ENCODE data around the gene ODF2. TPM values are rescaled to one million over a fixed set of nuclear protein-coding genes. Genes with fewer than 3 reads are reported as not detected.

Gene ODF2
- polyA plus RNA-seq, 1 of the 3 experiments (the other 2 are of a cell fraction) = 35.7 TPM

GRCh38 chr9:128548876-128549275 is 93.1 kb downstream of the ODF2 start:
- Histone ChIP-seq H3K9me2 (no peaks in the 10 kb centered on the region), H3K27ac (ENCODE audit: low read depth in 2 of 2, low read length in 1 of 2) (no peak overlapping the region), H3K9me3 (no peaks in the 10 kb centered on the region), H2AFZ (ENCODE audit: low read depth) (no peak overlapping the region), H3K27me3 (ENCODE audit: insufficient read depth) (no peaks in the 10 kb centered on the region), H3K9ac (no peak overlapping the region), H4K20me1 (ENCODE audit: insufficient read depth) (peaks cover 6% of the 10 kb centered on the region), H3K79me2 (ENCODE audit: insufficient read depth) (peaks cover 14% of the 10 kb centered on the region), H3F3A (replicated peaks; ENCODE audit: insufficient read depth) (peaks cover 18% of the 10 kb centered on the region), H3K4me1 (ENCODE audit: control insufficient read depth in 1 of 2, insufficient read depth in 2 of 2, low read depth in 1 of 2, low read length in 1 of 2) (peaks cover 12 to 14% of the 10 kb centered on the region in 2 experiments), H3K4me3 (ENCODE audit: low read depth in 2 of 2, low read length in 1 of 2) (no peak overlapping the region), H3K36me3 (replicated peaks in 1 of 2; ENCODE audit: control insufficient read depth in 1 of 2, insufficient read depth in 2 of 2, low read length in 1 of 2) (no peaks in the 10 kb centered on the region), H3K4me2 (no peak overlapping the region)
- no peak for DNase-seq
- TF ChIP-seq USF1 (IDR thresholded peaks at IDR 0.05; ENCODE audit: borderline replicate concordance, low read depth) (no peak), USF2 (IDR thresholded peaks at IDR 0.05; ENCODE audit: borderline replicate concordance, low read depth, low read length) (no peak), ZBTB33 (IDR thresholded peaks at IDR 0.05; ENCODE audit: borderline replicate concordance, low read depth) (no peak), RFX5 (IDR thresholded peaks at IDR 0.05; ENCODE audit: low read length) (no peak), FOXJ3 (CRISPR knock-in tag; IDR thresholded peaks at IDR 0.05) (no peak), RXRA (IDR thresholded peaks at IDR 0.05; ENCODE audit: borderline replicate concordance, low read depth) (no peak), TEAD4 (IDR thresholded peaks at IDR 0.05; ENCODE audit: borderline replicate concordance, insufficient read depth) (no peak), FOSL2 (IDR thresholded peaks at IDR 0.05; ENCODE audit: borderline replicate concordance, low read depth) (no peak), TAF1 (IDR thresholded peaks at IDR 0.05; ENCODE audit: borderline replicate concordance, low read depth, low read length) (no peak), EZH2phosphoT487 (IDR thresholded peaks at IDR 0.05; ENCODE audit: borderline replicate concordance, low read depth) (no peak), IRF3 (IDR thresholded peaks at IDR 0.05; ENCODE audit: low read depth, low read length) (no peak), MXI1 (IDR thresholded peaks at IDR 0.05; ENCODE audit: low read depth, low read length) (no peak), PBX3 (IDR thresholded peaks at IDR 0.05) (no peak)
- ChIA-PET CTCF (no interaction called here), POLR2A (no interaction called here)
- 97% methylated on average over 7 of the region's 7 CpGs for WGBS (ENCODE audit: low lambda C conversion rate)
